Mesenchymal stem cell (in vitro differentiated cells and primary cell): ENCODE results near the gene MMP24.
"Not testable (repeated sequence)": the region's sequence is repeated elsewhere in the genome, so short reads cannot be mapped to it uniquely, and the experiment has no call there.

Experiments
- DNase-seq: peaks from one replicate; pipeline ENCODE4 v3.0.0-alpha.2; 2013
- H2AFZ ChIP-seq: one replicate; pipeline ENCODE4 v1.6.1; 2013; ENCODE audit warnings: low read depth, mild to moderate bottlenecking, control low read depth, inconsistent platforms, low read length, moderate library complexity
- H2AK5ac ChIP-seq: 2 replicates; pipeline ENCODE4 v1.6.1; 2013; ENCODE audit warnings: low read length, moderate library complexity, mild to moderate bottlenecking, inconsistent platforms; ENCODE audit not compliant: severe bottlenecking
- H2BK120ac ChIP-seq: one replicate; pipeline ENCODE4 v1.6.1; 2013; ENCODE audit warnings: low read depth, mild to moderate bottlenecking, inconsistent platforms, low read length, moderate library complexity
- H2BK12ac ChIP-seq, 2 experiments: one replicate each; pipeline ENCODE4 v1.6.1; 2013; ENCODE audit warnings: inconsistent platforms in 2 of 2, low read length in 2 of 2, mild to moderate bottlenecking in 2 of 2, moderate library complexity in 2 of 2, control low read depth in 1 of 2
- H2BK15ac ChIP-seq: one replicate; pipeline ENCODE4 v1.6.1; 2013; ENCODE audit warnings: mild to moderate bottlenecking, low read depth, inconsistent platforms; ENCODE audit not compliant: poor library complexity, severe bottlenecking
- H2BK5ac ChIP-seq: 2 replicates; pipeline ENCODE4 v1.6.1; 2013; ENCODE audit warnings: low read depth, mild to moderate bottlenecking, low read length, control low read depth, inconsistent platforms; ENCODE audit not compliant: poor library complexity, severe bottlenecking
- H3K14ac ChIP-seq, 2 experiments: one replicate each; pipeline ENCODE4 v1.6.1; 2013; ENCODE audit warnings: inconsistent platforms in 2 of 2, low read length in 2 of 2, control low read depth in 1 of 2, mild to moderate bottlenecking in 1 of 2, moderate library complexity in 1 of 2
- H3K18ac ChIP-seq, 2 experiments: one replicate each; pipeline ENCODE4 v1.6.1; 2013; ENCODE audit warnings: inconsistent platforms in 2 of 2, low read length in 2 of 2, control low read depth in 1 of 2, low read depth in 1 of 2, mild to moderate bottlenecking in 1 of 2
- H3K23ac ChIP-seq, 2 experiments: one replicate each; pipeline ENCODE4 v1.6.1; 2013; ENCODE audit warnings: inconsistent platforms in 2 of 2, low read length in 2 of 2, mild to moderate bottlenecking in 2 of 2, moderate library complexity in 2 of 2, control low read depth in 1 of 2
- H3K27ac ChIP-seq: 2 replicates; pipeline ENCODE4 v1.5.1; 2013; ENCODE audit warnings: mild to moderate bottlenecking, moderate library complexity, low read length, control low read depth, inconsistent platforms; ENCODE audit not compliant: poor library complexity, severe bottlenecking
- H3K27me3 ChIP-seq, 2 experiments: 2 replicates each; pipeline versions ENCODE4 v1.6.1 to v1.7.0; 2013; ENCODE audit warnings: low read length in 2 of 2, mild to moderate bottlenecking in 2 of 2, moderate library complexity in 2 of 2, control low read depth in 1 of 2, inconsistent platforms in 1 of 2; ENCODE audit not compliant: control insufficient read depth in 1 of 2, insufficient read depth in 1 of 2
- H3K36me3 ChIP-seq, 2 experiments: 2 replicates each; pipeline versions ENCODE4 v1.6.1 to v1.7.0; 2013; ENCODE audit warnings: low read length in 2 of 2, control low read depth in 1 of 2, inconsistent platforms in 1 of 2, low read depth in 1 of 2, mild to moderate bottlenecking in 1 of 2; ENCODE audit not compliant: insufficient read depth in 2 of 2, control insufficient read depth in 1 of 2
- H3K4ac ChIP-seq, 2 experiments: one replicate each; pipeline ENCODE4 v1.6.1; 2013; ENCODE audit warnings: inconsistent platforms in 2 of 2, low read length in 2 of 2, mild to moderate bottlenecking in 2 of 2, moderate library complexity in 2 of 2, control low read depth in 1 of 2, low read depth in 1 of 2
- H3K4me1 ChIP-seq: 2 replicates; pipeline ENCODE4 v1.6.1; 2013; ENCODE audit warnings: low read depth, low read length, control low read depth; ENCODE audit not compliant: control insufficient read depth, insufficient read depth
- H3K4me2 ChIP-seq: 2 replicates; pipeline ENCODE4 v1.6.1; 2013; ENCODE audit warnings: low read length, mild to moderate bottlenecking, inconsistent platforms; ENCODE audit not compliant: poor library complexity, severe bottlenecking
- H3K4me3 ChIP-seq, 2 experiments: 2 replicates each; pipeline versions ENCODE4 v1.5.1 to v1.7.0; 2013; ENCODE audit warnings: low read length in 2 of 2, mild to moderate bottlenecking in 2 of 2, control low read depth in 1 of 2, low read depth in 1 of 2; ENCODE audit not compliant: insufficient read depth in 1 of 2
- H3K79me1 ChIP-seq: replicated peaks from 2 replicates; pipeline ENCODE4 v1.6.1; 2013; ENCODE audit warnings: mild to moderate bottlenecking, control low read depth, low read length, inconsistent platforms; ENCODE audit not compliant: poor library complexity, severe bottlenecking
- H3K9ac ChIP-seq: 2 replicates; pipeline ENCODE4 v1.7.0; 2013; ENCODE audit warnings: mild to moderate bottlenecking, low read length, moderate library complexity
- H3K9me3 ChIP-seq: 2 replicates; pipeline ENCODE4 v1.7.0; 2013; ENCODE audit warnings: mild to moderate bottlenecking, low read length; ENCODE audit not compliant: control insufficient read depth
- H4K8ac ChIP-seq: one replicate; pipeline ENCODE4 v1.6.1; 2013; ENCODE audit warnings: inconsistent platforms, mild to moderate bottlenecking, low read length, moderate library complexity
- H4K91ac ChIP-seq: one replicate; pipeline ENCODE4 v1.6.1; 2013; ENCODE audit warnings: mild to moderate bottlenecking, low read length, inconsistent platforms
- WGBS: methylation state at CpG from one replicate; pipeline ENCODE4 v1.1.7; 2013; ENCODE audit warnings: mixed read lengths; 5-methylcytosine and 5-hydroxymethylcytosine counted together

The MMP24 gene

DNA sequence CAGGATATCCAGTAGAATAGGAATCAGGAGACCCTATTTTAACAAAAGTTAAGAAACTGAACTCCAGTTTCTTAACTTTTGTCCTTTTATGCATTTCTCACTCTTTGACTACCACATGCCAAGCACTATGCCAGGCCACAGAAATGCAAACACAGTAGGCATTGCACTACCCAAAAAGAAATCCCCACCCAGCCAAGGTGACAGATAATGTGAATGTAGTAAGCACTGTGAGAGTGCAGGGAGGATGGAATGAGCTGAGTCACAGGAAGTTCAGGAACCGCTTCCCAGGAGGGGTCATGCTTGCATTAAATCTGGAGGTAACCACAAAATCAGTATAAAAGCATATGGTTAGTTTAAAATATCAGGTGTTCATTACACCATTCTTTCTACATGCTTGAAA lies 85.8 kb downstream of the MMP24 start:
- H2AK5ac ChIP-seq: no peak overlapping the region
- no peak overlapping the region for H3K4me3 ChIP-seq
- no peak overlapping the region for H3K4ac ChIP-seq
- H2BK120ac ChIP-seq: no peak overlapping the region
- no peak overlapping the region for H4K8ac ChIP-seq
- DNase-seq: peak; percentile 87
- no peaks in the 10 kb centered on the region for H3K9me3 ChIP-seq
- no CpG with 5 or more reads among the region's 1 CpG for WGBS
- H3K27ac ChIP-seq: peak overlapping the region; percentile 84
- H2BK5ac ChIP-seq: no peak overlapping the region
- H3K23ac ChIP-seq: no peak overlapping the region
- no peak overlapping the region for H4K91ac ChIP-seq
- H3K14ac ChIP-seq: no peak overlapping the region
- H3K9ac ChIP-seq: no peak overlapping the region
- peaks cover 2 to 3% of the 10 kb centered on the region in 2 experiments for H3K36me3 ChIP-seq
- H2BK15ac ChIP-seq: no peak overlapping the region
- H2AFZ ChIP-seq: no peak overlapping the region
- H3K18ac ChIP-seq: no peak overlapping the region
- no peak overlapping the region for H3K4me2 ChIP-seq
- H3K4me1 ChIP-seq: peaks cover 25% of the 10 kb centered on the region
- peaks cover 13% of the 10 kb centered on the region for H3K79me1 ChIP-seq
- H3K27me3 ChIP-seq: no peaks in the 10 kb centered on the region
- H2BK12ac ChIP-seq: peak overlapping the region in 1 of 2 experiments; percentile 71

DNA sequence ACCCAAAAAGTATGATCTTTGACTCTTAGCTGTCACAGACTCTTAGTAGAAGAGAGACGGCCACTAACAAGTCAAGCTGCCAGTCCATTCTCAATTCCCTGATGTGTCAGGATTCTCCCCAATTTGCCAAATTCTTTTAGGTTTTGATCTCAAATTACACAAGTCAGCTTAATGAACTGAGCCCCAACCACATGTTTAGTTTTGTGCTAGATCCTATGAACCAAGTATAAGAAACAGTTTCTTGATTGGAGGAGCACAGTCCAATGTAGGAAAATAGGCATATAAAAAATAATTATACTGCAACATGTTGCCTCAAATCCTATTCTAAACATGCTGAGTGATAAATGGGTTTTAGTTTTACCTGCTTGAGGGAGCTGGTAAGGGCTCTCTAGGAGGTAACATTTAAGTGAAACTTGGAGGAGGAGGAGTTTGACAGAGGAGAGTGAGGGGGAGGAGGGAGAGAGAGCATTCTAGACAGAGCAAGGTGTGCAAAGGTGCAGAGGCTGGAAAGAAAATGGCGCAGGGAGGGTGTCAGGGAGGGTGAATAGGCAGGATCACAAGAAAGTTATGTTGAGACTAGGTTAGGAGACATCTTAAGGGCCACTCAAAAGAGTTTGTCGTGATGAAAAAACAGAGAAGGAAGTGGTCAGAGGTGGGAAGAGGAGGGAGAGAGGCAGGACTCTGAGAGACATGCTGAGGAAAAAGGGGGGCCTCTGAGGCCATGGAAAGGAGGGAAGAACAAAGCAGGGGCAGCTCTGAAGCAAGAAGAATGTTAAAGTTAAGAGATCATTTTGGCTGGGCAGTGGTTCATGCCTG lies 88.5 kb downstream of the MMP24 start:
- 67% methylated on average over 3 of the region's 3 CpGs for WGBS

DNA sequence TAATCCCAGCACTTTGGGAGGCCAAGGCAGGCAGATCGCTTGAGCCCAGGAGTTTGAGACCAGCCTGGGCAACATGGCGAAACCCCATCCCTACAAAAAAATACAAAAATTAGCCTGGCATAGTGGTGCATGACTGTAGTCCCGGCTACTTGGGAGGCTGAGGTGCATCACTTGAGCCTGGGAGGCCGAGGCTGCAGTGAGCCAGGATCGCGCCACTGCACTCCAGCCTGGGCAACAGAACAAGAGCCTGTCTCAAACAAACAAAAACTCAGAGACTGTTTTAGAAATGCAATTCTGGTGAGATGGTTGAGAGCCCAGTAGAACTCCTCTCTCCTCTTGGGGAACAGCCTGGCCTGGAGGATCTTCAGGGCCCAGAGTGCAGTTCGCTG lies 89.1 kb downstream of the MMP24 start:
- H2BK120ac ChIP-seq, H3K9me3 ChIP-seq, H3K9ac ChIP-seq, H2BK15ac ChIP-seq, H3K36me3 ChIP-seq, H2AFZ ChIP-seq, H3K4me2 ChIP-seq, H4K8ac ChIP-seq, H4K91ac ChIP-seq, H3K27me3 ChIP-seq, H3K4me3 ChIP-seq: not testable (repeated sequence)
- Histone ChIP-seq H3K79me1 (peaks cover 11% of the 10 kb centered on the region), H3K27ac (peak overlapping the region; percentile 46), H2BK12ac (peak overlapping the region; percentile 0 to 84), H3K4me1 (peaks cover 25% of the 10 kb centered on the region), H2AK5ac (peak overlapping the region; percentile 100), H3K4ac (peak overlapping the region; percentile 3 to 67), H3K18ac (peak overlapping the region in 1 of 2 experiments; percentile 89), H3K14ac (peak overlapping the region in 1 of 2 experiments; percentile 32), H2BK5ac (peak overlapping the region; percentile 36), H3K23ac (peak overlapping the region in 1 of 2 experiments; percentile 68)
- peak; percentile 41 for DNase-seq
- WGBS: 90% methylated on average over 5 of the region's 7 CpGs

More for the DNA sequence above, 88.5 kb downstream of the MMP24 start:
- Histone ChIP-seq H3K4me2 (no peak overlapping the region), H3K79me1 (peaks cover 11% of the 10 kb centered on the region), H2AFZ (no peak overlapping the region), H3K9me3 (no peaks in the 10 kb centered on the region), H3K4ac (peak overlapping the region in 1 of 2 experiments; percentile 37), H2BK15ac (no peak overlapping the region), H2BK5ac (peak overlapping the region; percentile 84), H3K4me3 (no peak overlapping the region), H3K9ac (no peak overlapping the region), H2AK5ac (peak overlapping the region; percentile 100), H3K14ac (peak overlapping the region in 1 of 2 experiments; percentile 41), H4K8ac (peak overlapping the region; percentile 71), H4K91ac (no peak overlapping the region), H3K23ac (no peak overlapping the region), H3K18ac (peak overlapping the region; percentile 48 to 52), H3K27me3 (no peaks in the 10 kb centered on the region), H2BK120ac (no peak overlapping the region), H2BK12ac (peak overlapping the region in 1 of 2 experiments; percentile 84), H3K4me1 (peaks cover 24% of the 10 kb centered on the region), H3K27ac (peak overlapping the region; percentile 46), H3K36me3 (peaks cover 2 to 3% of the 10 kb centered on the region in 2 experiments)
- no peak for DNase-seq

DNA sequence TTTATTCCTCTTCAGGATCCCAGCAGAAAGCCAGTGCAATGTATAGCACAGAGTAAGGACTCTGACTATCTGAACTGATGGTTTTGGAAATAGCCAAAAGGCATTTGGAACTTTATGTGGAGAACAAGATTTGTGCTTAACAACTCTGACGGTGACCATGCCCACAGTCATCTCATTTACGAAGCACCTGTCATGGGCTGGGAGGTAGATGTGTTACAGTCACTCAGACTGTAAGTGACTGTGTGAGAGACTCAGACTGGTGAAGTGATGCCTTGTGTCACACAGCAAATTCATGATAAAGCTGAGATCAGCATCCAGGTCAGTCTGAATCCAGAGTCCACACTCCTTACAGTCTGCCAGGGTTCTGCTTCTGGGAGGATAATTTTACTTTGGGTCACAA lies 89.6 kb downstream of the MMP24 start:
- Histone ChIP-seq H3K4ac (peak overlapping the region; percentile 3 to 73), H3K9me3 (no peaks in the 10 kb centered on the region), H2AFZ (no peak overlapping the region), H3K23ac (peak overlapping the region in 1 of 2 experiments; percentile 68), H3K36me3 (peaks cover 2 to 3% of the 10 kb centered on the region in 2 experiments), H4K8ac (peak overlapping the region; percentile 40), H2BK120ac (no peak overlapping the region), H3K4me3 (no peak overlapping the region), H2AK5ac (peak overlapping the region; percentile 82), H3K14ac (peak overlapping the region in 1 of 2 experiments; percentile 18), H3K79me1 (peaks cover 11% of the 10 kb centered on the region), H3K27me3 (no peaks in the 10 kb centered on the region), H3K27ac (peak overlapping the region; percentile 46), H2BK15ac (no peak overlapping the region), H3K9ac (peak overlapping the region; percentile 26), H3K4me1 (peaks cover 25% of the 10 kb centered on the region), H4K91ac (peak overlapping the region; percentile 52), H3K4me2 (no peak overlapping the region), H2BK12ac (peak overlapping the region; percentile 0 to 83), H3K18ac (peak overlapping the region; percentile 37 to 89), H2BK5ac (peak overlapping the region; percentile 35)
- no peak for DNase-seq
- 91% methylated on average over 2 of the region's 2 CpGs for WGBS
